ENCODE results near the gene IFNA7. TPM values are rescaled to one million over a fixed set of nuclear protein-coding genes. Genes with fewer than 3 reads are reported as not detected.
"Not testable (repeated sequence)": the region's sequence is repeated elsewhere in the genome, so short reads cannot be mapped to it uniquely, and the experiment has no call there.

Gene IFNA7
- total RNA-seq (2021) (not detected in 3 replicates), Bru-seq, nascent RNA (not detected)
- long read RNA-seq, experiment 1: 0 reads
- long read RNA-seq, experiment 2: 0 reads
- long read RNA-seq, experiment 3: 0 reads

- POLR2A ChIA-PET; H3K27me3 Mint-ChIP-seq (ENCODE audit: low read depth); H3K36me3 Mint-ChIP-seq; H3K9me3 Mint-ChIP-seq; H3K4me1 Mint-ChIP-seq; ATAC-seq; H3K4me3 Mint-ChIP-seq; DNase-seq (ENCODE audit: low spot score); H3K27ac Mint-ChIP-seq: not testable (repeated sequence)
- CTCF ChIA-PET: interaction anchor here (0.5 kb wide), 1 partner anchor 117 kb away, joined by 4 read pairs; no protein-coding TSS in a partner anchor
These were observed at the start of gene IFNA7 for GRCh38 chr9:21202105-21202504. TSS of gene IFNA7 (minus strand) at chr9:21202205. CDS start at chr9:21202165, 40 bp downstream.

DNA sequence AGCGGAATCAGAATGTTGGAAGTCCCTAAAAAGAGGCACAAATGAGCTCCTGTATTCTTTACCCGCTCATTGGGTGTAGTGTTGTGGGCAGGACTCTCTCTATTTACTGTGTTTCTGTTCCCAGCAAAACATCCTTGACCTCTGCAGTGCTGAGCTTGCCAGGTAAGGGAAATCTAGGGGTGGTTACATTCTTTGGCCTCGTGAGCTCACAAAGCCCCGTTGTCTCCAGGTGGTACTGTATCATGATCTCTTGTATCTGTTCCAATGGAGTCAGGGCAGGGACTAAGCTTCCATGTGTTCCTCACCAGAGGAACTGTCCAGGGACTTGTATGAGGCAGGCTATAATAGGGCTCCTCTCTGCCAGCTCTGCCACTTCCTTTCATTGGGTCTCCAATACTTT lies 49.6 kb upstream of the IFNA7 start:
- Mint-ChIP-seq H3K27me3 (ENCODE audit: low read depth) (peaks cover 21% of the 10 kb centered on the region), H3K4me3 (no peak overlapping the region), H3K36me3 (no peaks in the 10 kb centered on the region), H3K4me1 (peaks cover 17% of the 10 kb centered on the region), H3K9me3 (no peaks in the 10 kb centered on the region), H3K27ac (no peak overlapping the region)
- no peak for DNase-seq (ENCODE audit: low spot score)
- CTCF ChIA-PET: interaction anchor here (0.6 to 4.7 kb wide), 12 partner anchors 9 to 457 kb away, joined by 3 to 25 read pairs (median 4); no protein-coding TSS in a partner anchor
- peak; percentile 35 for ATAC-seq
- POLR2A ChIA-PET: no interaction called here
- TF ChIP-seq, protein P1, sequence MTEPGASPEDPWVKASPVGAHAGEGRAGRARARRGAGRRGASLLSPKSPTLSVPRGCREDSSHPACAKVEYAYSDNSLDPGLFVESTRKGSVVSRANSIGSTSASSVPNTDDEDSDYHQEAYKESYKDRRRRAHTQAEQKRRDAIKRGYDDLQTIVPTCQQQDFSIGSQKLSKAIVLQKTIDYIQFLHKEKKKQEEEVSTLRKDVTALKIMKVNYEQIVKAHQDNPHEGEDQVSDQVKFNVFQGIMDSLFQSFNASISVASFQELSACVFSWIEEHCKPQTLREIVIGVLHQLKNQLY (CRISPR knock-in tag; IDR thresholded peaks at IDR 0.05): no peak
- TF ChIP-seq OVOL2 (CRISPR knock-in tag; IDR thresholded peaks at IDR 0.05; ENCODE audit: borderline replicate concordance) (no peak), ARID4B (CRISPR knock-in tag; IDR thresholded peaks at IDR 0.05; ENCODE audit: borderline replicate concordance) (no peak), SP1 (CRISPR knock-in tag; conservative IDR thresholded peaks at IDR 0.05) (no peak), ATF1 (CRISPR knock-in tag; IDR thresholded peaks at IDR 0.05) (no peak), SOX15 (CRISPR knock-in tag; IDR thresholded peaks at IDR 0.05) (no peak), MYBL2 (CRISPR knock-in tag; IDR thresholded peaks at IDR 0.05) (no peak), GTF2I (CRISPR knock-in tag; conservative IDR thresholded peaks at IDR 0.05) (no peak), STAT6 (CRISPR knock-in tag; conservative IDR thresholded peaks at IDR 0.05; ENCODE audit: low read depth) (no peak), GRHL2 (CRISPR knock-in tag; IDR thresholded peaks at IDR 0.05; ENCODE audit: insufficient replicate concordance, severe bottlenecking) (no peak)
- TF ChIP-seq, protein P2, sequence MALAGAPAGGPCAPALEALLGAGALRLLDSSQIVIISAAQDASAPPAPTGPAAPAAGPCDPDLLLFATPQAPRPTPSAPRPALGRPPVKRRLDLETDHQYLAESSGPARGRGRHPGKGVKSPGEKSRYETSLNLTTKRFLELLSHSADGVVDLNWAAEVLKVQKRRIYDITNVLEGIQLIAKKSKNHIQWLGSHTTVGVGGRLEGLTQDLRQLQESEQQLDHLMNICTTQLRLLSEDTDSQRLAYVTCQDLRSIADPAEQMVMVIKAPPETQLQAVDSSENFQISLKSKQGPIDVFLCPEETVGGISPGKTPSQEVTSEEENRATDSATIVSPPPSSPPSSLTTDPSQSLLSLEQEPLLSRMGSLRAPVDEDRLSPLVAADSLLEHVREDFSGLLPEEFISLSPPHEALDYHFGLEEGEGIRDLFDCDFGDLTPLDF (CRISPR knock-in tag; IDR thresholded peaks at IDR 0.05): no peak
- TF ChIP-seq, protein P3, sequence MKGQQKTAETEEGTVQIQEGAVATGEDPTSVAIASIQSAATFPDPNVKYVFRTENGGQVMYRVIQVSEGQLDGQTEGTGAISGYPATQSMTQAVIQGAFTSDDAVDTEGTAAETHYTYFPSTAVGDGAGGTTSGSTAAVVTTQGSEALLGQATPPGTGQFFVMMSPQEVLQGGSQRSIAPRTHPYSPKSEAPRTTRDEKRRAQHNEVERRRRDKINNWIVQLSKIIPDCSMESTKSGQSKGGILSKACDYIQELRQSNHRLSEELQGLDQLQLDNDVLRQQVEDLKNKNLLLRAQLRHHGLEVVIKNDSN (CRISPR knock-in tag; IDR thresholded peaks at IDR 0.05): no peak
- TF ChIP-seq, protein P4, sequence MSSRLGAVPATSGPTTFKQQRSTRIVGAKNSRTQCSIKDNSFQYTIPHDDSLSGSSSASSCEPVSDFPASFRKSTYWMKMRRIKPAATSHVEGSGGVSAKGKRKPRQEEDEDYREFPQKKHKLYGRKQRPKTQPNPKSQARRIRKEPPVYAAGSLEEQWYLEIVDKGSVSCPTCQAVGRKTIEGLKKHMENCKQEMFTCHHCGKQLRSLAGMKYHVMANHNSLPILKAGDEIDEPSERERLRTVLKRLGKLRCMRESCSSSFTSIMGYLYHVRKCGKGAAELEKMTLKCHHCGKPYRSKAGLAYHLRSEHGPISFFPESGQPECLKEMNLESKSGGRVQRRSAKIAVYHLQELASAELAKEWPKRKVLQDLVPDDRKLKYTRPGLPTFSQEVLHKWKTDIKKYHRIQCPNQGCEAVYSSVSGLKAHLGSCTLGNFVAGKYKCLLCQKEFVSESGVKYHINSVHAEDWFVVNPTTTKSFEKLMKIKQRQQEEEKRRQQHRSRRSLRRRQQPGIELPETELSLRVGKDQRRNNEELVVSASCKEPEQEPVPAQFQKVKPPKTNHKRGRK (CRISPR knock-in tag; IDR thresholded peaks at IDR 0.05; ENCODE audit: borderline replicate concordance): no peak
- TF ChIP-seq, protein P5, sequence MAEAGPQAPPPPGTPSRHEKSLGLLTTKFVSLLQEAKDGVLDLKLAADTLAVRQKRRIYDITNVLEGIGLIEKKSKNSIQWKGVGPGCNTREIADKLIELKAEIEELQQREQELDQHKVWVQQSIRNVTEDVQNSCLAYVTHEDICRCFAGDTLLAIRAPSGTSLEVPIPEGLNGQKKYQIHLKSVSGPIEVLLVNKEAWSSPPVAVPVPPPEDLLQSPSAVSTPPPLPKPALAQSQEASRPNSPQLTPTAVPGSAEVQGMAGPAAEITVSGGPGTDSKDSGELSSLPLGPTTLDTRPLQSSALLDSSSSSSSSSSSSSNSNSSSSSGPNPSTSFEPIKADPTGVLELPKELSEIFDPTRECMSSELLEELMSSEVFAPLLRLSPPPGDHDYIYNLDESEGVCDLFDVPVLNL (CRISPR knock-in tag; IDR thresholded peaks at IDR 0.05; ENCODE audit: borderline replicate concordance, low read depth): no peak
- TF ChIP-seq, protein P6, sequence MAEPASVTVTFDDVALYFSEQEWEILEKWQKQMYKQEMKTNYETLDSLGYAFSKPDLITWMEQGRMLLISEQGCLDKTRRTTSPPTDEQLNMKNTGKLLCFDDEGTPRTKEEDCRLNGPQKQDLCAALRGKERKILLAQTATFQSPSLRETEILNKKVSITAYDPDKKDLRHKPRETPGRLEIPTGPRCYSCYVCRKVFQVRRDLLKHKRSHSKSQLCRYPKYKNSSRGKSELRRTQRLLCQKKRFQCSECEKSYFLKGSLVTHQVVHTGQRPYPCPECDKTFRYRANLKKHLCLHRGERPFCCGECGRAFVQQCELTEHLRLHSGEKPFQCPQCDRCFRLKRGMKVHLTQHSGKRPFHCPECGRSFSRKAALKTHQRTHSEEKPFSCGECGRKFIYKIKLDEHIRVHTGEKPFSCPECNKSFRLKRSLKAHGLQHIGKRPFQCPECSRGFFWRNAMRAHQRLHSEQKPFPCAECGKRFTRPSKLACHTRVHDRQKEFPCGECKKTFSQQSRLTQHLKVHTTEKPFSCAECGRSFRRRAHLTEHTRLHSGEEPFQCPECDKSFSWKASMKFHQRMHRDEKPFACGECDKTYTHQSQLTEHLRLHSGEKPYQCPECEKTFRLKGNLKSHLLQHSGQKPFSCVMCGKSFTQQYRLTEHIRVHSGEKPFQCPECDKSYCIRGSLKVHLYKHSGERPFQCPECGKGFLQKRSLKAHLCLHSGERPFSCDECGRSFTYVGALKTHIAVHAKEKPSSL (CRISPR knock-in tag; conservative IDR thresholded peaks at IDR 0.05): no peak
- TF ChIP-seq, protein P7, sequence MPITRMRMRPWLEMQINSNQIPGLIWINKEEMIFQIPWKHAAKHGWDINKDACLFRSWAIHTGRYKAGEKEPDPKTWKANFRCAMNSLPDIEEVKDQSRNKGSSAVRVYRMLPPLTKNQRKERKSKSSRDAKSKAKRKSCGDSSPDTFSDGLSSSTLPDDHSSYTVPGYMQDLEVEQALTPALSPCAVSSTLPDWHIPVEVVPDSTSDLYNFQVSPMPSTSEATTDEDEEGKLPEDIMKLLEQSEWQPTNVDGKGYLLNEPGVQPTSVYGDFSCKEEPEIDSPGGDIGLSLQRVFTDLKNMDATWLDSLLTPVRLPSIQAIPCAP (CRISPR knock-in tag; IDR thresholded peaks at IDR 0.05): no peak
